ENCODE measurements around the gene ABCF1. TPM values are rescaled to one million over a fixed set of nuclear protein-coding genes. Genes with fewer than 3 reads are reported as not detected.
A peak's percentile ranks its signal among the peaks of the same experiment; 100 is the strongest.

The ABCF1 gene
- total and polyA plus RNA-seq, 9 of the 15 experiments (the other 6 are each of a cell fraction or from before 2014, with no cell fraction given) = 41.6 to 193 (median 102) TPM

GRCh38 chr6:30570263-30570662 lies 979 bp upstream of the ABCF1 start (continued):
- TF ChIP-seq MYC (IDR thresholded peaks at IDR 0.05; ENCODE audit: low read depth, low read length) (no peak), MYC (CRISPR knock-in tag; IDR thresholded peaks at IDR 0.05; ENCODE audit: borderline replicate concordance, low read depth) (no peak), ZNF639 (CRISPR knock-in tag; conservative IDR thresholded peaks at IDR 0.05 in 1 of 2, IDR thresholded peaks at IDR 0.05 in 1 of 2) (no peak), SUPT5H (IDR thresholded peaks at IDR 0.05) (no peak), DLX4 (CRISPR knock-in tag; IDR thresholded peaks at IDR 0.05) (no peak), ZNF184 (CRISPR knock-in tag; IDR thresholded peaks at IDR 0.05) (no peak), ZNF518B (CRISPR knock-in tag; IDR thresholded peaks at IDR 0.05) (no peak), YY1 (IDR thresholded peaks at IDR 0.05; ENCODE audit: borderline replicate concordance in 1 of 3, control insufficient read depth in 1 of 3, extremely low read depth in 1 of 3, insufficient read depth in 3 of 3, insufficient read length in 1 of 3, insufficient replicate concordance in 2 of 3, low read depth in 1 of 3, low read length in 2 of 3) (peak in 1 of 3 experiments; percentile 9), SPI1 (IDR thresholded peaks at IDR 0.05; ENCODE audit: borderline replicate concordance, low read depth, low read length) (no peak), ZNF316 (IDR thresholded peaks at IDR 0.05) (no peak), BHLHE40 (IDR thresholded peaks at IDR 0.05; ENCODE audit: low read length) (no peak), FIP1L1 (IDR thresholded peaks at IDR 0.05; ENCODE audit: low read depth, low read length, poor library complexity, severe bottlenecking) (no peak), STAG1 (CRISPR knock-in tag; IDR thresholded peaks at IDR 0.05; ENCODE audit: borderline replicate concordance) (no peak)
- TF ChIP-seq, protein P1, sequence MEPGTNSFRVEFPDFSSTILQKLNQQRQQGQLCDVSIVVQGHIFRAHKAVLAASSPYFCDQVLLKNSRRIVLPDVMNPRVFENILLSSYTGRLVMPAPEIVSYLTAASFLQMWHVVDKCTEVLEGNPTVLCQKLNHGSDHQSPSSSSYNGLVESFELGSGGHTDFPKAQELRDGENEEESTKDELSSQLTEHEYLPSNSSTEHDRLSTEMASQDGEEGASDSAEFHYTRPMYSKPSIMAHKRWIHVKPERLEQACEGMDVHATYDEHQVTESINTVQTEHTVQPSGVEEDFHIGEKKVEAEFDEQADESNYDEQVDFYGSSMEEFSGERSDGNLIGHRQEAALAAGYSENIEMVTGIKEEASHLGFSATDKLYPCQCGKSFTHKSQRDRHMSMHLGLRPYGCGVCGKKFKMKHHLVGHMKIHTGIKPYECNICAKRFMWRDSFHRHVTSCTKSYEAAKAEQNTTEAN (CRISPR knock-in tag; IDR thresholded peaks at IDR 0.05) = no peak
- TF ChIP-seq, protein P2, sequence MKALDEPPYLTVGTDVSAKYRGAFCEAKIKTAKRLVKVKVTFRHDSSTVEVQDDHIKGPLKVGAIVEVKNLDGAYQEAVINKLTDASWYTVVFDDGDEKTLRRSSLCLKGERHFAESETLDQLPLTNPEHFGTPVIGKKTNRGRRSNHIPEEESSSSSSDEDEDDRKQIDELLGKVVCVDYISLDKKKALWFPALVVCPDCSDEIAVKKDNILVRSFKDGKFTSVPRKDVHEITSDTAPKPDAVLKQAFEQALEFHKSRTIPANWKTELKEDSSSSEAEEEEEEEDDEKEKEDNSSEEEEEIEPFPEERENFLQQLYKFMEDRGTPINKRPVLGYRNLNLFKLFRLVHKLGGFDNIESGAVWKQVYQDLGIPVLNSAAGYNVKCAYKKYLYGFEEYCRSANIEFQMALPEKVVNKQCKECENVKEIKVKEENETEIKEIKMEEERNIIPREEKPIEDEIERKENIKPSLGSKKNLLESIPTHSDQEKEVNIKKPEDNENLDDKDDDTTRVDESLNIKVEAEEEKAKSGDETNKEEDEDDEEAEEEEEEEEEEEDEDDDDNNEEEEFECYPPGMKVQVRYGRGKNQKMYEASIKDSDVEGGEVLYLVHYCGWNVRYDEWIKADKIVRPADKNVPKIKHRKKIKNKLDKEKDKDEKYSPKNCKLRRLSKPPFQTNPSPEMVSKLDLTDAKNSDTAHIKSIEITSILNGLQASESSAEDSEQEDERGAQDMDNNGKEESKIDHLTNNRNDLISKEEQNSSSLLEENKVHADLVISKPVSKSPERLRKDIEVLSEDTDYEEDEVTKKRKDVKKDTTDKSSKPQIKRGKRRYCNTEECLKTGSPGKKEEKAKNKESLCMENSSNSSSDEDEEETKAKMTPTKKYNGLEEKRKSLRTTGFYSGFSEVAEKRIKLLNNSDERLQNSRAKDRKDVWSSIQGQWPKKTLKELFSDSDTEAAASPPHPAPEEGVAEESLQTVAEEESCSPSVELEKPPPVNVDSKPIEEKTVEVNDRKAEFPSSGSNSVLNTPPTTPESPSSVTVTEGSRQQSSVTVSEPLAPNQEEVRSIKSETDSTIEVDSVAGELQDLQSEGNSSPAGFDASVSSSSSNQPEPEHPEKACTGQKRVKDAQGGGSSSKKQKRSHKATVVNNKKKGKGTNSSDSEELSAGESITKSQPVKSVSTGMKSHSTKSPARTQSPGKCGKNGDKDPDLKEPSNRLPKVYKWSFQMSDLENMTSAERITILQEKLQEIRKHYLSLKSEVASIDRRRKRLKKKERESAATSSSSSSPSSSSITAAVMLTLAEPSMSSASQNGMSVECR (CRISPR knock-in tag; IDR thresholded peaks at IDR 0.05) = no peak

Measured in K562 (cell line).